GM23248 (cell line): ENCODE results near the gene LRRC4B.

ENCODE experiments used
- EZH2 ChIP-seq: fragments of 200-600 bp; sonication (generic); IDR thresholded peaks from 2 replicates; pipeline ENCODE4 v1.6.1; 2018; ENCODE audit warnings: antibody characterized with exemption, mild to moderate bottlenecking; ENCODE audit not compliant: insufficient read depth, poor library complexity, severe bottlenecking
- EZH2phosphoT487 ChIP-seq: fragments of 200-600 bp; sonication (generic); IDR thresholded peaks from 2 replicates; pipeline ENCODE4 v1.6.1; 2018; ENCODE audit warnings: antibody characterized with exemption, moderate library complexity, mild to moderate bottlenecking, low read depth; ENCODE audit not compliant: insufficient read depth

GRCh38 chr19:50478901-50479715 is 89.1 kb downstream of the LRRC4B start:
- TF ChIP-seq EZH2 = no peak
- TF ChIP-seq EZH2phosphoT487 = no peak
